ENCODE data around the gene TRIM24.

DNA sequence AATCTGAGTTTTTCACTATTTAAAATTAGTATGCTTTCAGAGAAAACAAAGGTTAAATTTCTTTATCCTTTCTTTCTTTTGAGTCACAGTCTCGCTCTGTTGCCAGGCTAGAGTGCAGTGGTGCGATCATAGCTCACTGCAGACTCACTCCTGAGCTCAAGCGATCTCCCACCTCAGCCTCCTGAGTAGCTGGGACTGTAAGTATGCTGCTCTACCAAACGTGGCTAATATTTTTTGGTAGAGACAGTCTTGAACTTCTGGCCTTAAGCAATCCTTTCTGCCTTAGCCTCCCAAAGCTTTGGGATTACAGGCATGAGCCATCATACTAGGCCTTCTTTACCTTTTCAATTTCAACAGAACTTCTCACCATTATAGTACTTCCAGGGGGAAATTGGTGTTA is 113.7 kb downstream of the TRIM24 start:
- no peak for TF ChIP-seq POLR2AphosphoS5 (IDR thresholded peaks at IDR 0.05)
- no peak for TF ChIP-seq POLR2A (IDR thresholded peaks at IDR 0.05)
